HG03060 (cell line): Measurements from ENCODE around the gene XRCC4.
"Not testable (repeated sequence)": the region's sequence is repeated elsewhere in the genome, so short reads cannot be mapped to it uniquely, and the experiment has no call there.

Experiments
- ATAC-seq: cut with Tn5 transposase; IDR thresholded peaks from one replicate; pipeline ENCODE4 v1.9.1; 2021; ENCODE audit warnings: low read depth, moderate number of reproducible peaks; ENCODE audit not compliant: unreplicated experiment

Gene XRCC4

GRCh38 chr5:83107692-83108420, 30.5 kb downstream of the XRCC4 start:
- ATAC-seq = no peak

DNA sequence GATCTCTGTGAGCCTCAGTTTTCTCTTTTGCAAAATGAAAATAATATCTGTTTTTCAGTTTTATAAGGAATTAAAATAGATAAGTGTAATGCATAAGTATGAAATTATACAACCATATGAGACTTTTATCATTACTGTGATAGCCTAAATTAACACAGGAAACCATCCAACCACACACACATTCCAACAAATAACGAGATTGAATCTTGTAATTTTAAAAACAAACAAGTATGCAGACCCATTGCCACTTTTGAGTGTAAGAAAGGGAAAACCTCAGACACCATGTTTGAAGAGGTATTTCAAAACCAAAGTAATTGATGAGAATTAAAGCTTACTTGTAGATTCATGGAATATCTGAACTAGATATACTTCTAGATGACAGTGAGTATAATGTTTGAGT, 32.0 kb downstream of the XRCC4 start:
- no peak for ATAC-seq

DNA sequence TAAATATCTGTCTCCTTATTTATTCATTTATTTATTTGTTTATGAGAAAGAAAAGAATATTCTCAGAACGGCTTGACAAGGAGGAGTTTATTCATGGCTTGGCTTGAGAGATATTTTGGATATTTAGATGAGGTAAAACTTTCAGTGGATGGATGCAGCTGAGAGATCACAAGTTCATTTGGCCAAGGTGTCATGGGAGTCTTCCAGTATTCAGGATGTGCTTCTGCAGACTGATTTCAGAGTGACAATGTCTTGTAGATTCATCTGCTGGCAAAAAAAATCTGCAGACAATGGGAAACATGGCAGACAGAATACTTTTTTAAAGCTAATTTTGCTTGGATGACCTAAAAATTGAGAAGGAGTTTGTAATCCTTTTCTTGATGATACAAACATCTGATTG, 38.5 kb downstream of the XRCC4 start:
- ATAC-seq = no peak

DNA sequence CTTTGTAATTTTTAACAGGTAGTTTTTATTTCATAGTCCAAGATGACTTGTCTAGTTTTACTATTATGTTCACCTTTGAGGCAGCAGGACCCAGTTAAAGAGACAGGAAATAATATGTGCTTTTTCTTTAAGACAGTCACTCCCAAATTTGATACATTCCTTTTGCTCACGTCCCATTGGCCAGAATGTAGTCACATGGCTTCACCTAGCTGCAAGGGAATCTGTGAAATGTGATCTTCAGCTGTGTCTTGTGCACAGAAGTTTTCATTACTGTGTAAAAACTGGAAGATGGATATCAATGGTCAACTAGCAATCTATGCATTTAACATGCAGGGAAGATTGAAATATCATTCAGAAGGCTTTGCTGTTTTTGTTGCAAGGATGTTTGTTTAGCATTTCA, 41.1 kb downstream of the XRCC4 start:
- no peak for ATAC-seq

DNA sequence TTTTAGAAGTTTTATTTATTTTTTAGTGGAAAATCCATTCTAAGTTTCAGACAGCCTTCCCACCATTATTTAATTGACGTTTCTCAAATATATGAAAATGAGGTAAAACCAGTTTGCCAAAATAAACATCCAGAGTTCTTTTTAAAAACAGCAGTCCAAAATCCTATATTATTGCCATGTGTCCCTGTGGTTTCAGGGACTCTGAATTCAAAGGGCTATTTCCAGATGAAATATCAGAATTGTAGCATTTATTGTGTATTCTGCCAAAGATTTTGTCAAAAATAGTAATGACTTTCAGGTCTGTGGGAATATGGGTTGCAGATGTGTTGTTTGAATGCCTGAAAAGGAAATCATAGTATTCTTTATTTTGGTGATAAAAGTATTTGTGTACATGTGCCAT, 41.6 kb downstream of the XRCC4 start:
- no peak for ATAC-seq

DNA sequence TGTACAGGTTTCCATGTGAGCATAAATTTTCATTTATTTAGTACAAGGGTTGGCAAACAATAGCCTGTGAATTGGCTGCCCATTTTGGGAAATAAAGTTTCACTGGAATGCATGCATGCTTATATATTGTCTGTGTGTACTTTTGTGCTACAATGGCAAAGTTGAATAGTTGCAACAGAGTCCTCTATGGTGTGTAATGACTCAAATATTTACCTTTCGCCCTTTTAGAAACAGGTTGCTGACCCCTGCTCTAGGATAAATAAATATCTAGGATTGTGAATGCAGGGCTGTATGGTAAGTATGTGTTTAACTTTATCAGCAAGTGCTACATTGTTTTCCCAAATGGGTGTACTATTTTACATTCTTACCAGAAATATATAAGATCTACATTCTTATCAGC, 47.2 kb downstream of the XRCC4 start:
- ATAC-seq = no peak

- no peak for ATAC-seq
Observed at GRCh38 chr5:83125560-83125959, 48.2 kb downstream of the XRCC4 start.

DNA sequence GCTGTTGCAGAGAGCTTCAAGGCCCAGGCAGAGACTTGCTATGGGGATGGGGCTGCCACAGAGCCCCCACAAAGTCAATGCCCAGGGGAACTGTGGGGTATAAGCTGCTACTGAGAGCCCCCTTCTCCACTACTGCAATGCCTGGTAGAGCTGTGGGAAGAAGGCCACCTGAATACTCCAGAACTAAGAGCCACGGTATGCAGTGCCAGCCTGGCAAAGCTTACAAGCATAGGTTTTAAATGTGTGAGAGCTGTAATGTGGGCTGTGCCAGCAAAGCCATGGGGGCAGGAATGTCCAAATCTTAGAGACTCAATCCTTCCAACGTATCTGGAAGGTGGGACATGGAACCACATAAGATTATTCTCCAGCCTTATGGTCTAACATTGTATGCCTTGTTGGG, 49.2 kb downstream of the XRCC4 start:
- ATAC-seq = no peak

DNA sequence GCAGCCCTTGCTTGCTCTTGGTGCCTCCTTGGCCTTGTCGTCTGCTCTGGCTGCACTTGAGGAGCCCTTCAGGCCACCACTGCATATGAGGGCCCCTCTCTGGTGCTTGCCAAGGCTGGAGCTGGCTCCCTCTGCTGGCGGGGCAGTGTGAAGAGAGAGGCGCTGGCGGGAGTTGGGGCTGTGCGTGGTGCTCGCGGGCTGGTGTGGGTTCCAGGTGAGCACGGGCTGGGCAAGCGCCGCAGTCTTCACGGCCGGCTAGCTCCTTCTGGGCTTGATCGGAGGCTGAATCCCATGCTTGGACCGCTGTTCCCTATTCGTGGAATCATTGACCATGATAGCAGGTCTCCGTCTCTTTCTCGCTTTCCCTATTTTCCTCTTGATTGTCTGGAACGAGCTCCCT, 56.5 kb downstream of the XRCC4 start:
- ATAC-seq = no peak

DNA sequence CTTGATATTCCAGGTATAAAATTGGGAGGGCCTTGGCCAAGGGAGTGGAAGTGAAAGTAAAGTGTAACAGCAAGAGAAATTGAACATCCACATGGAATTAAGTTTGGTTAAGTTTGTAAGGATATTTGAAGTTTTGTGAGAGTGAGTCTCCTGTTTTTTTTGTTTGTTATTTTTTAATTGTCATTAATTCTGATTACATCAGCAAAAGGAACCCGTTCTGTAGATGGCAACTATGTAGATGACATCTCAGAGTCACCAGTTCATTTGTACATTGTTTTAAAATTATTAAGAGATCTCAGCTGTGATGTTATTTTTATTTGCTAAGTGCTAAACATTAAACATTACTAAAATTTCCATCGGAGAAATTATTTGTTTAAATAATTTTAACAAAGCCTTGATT, 65.2 kb downstream of the XRCC4 start:
- ATAC-seq = no peak

GRCh38 chr5:83145241-83145640, 67.9 kb downstream of the XRCC4 start:
- no peak for ATAC-seq

- ATAC-seq = no peak
Observed at GRCh38 chr5:83145882-83146331, 68.6 kb downstream of the XRCC4 start.

- no peak for ATAC-seq
Observed at GRCh38 chr5:83146441-83146840, 69.1 kb downstream of the XRCC4 start.

DNA sequence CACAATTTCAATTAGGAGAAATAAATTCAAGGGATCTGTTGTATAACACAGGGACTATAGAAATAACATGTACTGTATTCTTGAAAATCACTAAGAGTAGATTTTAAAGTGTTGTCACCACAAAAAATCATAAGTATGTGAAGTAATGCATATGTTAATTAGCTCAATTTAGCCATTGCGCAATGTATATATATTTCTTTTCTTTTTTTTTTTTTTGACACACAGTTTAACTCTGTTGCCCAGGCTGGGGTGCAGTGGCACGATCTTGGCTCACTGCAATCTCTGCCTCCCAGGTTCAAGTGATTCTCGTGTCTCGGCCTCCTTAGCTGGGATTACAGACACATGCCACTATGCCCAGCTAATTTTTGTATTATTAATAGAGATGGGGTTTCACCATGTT, 70.2 kb downstream of the XRCC4 start:
- ATAC-seq = no peak

GRCh38 chr5:83148370-83148769, 71.0 kb downstream of the XRCC4 start:
- no peak for ATAC-seq

DNA sequence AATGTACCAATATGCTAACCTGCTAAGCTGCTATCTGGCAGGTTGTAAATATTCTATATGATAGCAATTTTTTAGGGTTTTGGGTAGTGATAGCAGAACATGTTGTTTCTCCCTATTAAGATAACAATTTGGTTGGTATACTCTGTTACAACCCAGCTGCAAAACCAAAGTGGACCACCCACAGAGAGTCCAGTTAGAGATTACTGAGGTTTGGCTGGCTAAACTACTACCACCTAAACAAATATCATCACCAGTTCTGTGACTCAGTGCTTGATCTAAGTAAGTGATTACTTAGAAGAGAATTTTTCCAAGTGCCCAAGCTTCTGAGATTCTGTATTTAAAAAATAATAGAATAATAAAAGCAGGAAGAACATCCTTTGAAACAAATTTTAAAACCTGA, 72.3 kb downstream of the XRCC4 start:
- no peak for ATAC-seq

DNA sequence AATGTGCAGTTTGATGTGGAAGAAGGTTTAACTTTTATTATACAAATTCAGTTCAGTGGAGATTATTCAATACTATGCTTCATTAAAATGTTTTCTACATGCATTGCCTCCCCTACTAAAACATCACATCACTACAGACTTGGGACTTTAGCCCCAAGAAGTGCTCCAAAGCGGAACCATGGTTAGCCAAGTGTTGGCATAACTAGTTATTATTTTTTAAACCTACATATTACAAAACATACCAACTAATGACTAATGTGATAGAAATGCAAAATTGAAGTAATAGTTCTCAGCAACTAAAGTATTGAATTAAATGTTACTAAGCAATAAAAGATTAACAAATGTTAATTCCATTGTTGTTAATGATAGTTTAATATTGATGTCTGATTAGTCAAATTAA, 74.5 kb downstream of the XRCC4 start:
- no peak for ATAC-seq

- ATAC-seq = not testable (repeated sequence)
Observed at GRCh38 chr5:83152996-83153395, 75.6 kb downstream of the XRCC4 start.

- ATAC-seq = no peak
Observed at GRCh38 chr5:83156001-83156400, 78.7 kb downstream of the XRCC4 start.

DNA sequence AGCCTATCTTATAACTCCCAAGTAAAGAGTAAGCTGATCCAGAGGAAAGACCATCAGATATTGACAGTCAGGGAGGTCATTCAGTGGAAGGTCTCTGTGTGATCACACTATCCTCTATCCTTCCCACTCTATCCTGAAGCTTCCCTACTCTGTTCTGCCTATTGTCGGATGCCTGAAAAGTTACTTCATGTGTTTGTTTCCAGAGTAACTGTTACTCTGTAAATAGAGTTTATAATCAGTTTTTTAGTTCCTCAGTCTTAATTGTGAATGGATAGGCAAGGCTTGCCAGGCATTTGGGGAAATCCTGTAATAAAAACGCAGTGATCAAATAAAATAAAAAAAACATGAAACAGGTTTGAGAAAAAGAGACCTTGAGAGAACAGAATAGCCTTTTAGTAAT, 79.8 kb downstream of the XRCC4 start:
- ATAC-seq = no peak

- ATAC-seq = no peak
Observed at GRCh38 chr5:83162601-83163000, 85.3 kb downstream of the XRCC4 start.

DNA sequence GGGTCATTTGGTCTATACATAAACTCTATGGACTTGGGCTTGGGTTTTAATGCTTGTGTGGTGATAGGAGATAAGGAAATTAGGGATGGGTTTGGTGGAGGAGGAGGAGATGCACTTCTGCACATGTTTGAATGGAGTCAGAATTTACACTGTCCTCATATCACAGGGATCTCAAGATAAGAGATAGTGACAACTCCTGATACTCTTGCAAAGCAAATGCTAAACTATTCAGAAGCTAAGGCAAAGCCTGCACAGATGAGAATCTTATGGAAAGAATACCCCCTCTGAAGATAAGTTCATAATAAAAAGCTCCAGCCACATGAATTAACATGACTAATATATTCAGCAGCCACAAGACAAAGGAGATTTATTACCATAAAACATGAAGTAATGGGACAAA, 90.2 kb downstream of the XRCC4 start:
- no peak for ATAC-seq
